A673 (cell line): ENCODE data around the gene CHMP1B. TPM values are rescaled to one million over a fixed set of nuclear protein-coding genes. Genes with fewer than 3 reads are reported as not detected.

ENCODE experiments used
- BruUV-seq: library from RNA; stranded (reverse); fragments of 400-500 nt; replicated peaks from 2 replicates; lab custom pipeline; 2021; lab: Mats Ljungman, UMichigan
- CTCF ChIA-PET: fragments of 300-600 bp; sonication (Branson Sonifier 250); formaldehyde crosslinking; loops from one replicate; lab custom pipeline; 2022; ENCODE audit warnings: antibody characterized with exemption; lab: Charles Lee
- POLR2A ChIA-PET: fragments of 300-600 bp; sonication (Branson Sonifier 250); formaldehyde crosslinking; loops from one replicate; lab custom pipeline; 2022; ENCODE audit warnings: antibody characterized with exemption; ENCODE audit not compliant: low non-redundant PET; lab: Charles Lee
- DNase-seq: peaks from one replicate; pipeline ENCODE4 v3.0.0-alpha.2; 2015; ENCODE audit warnings: low spot score
- H3K27ac ChIP-seq: fragments of 200-600 bp; sonication (generic); 2 replicates; pipeline ENCODE4 v1.5.1; 2016; ENCODE audit warnings: mixed run types, low read depth, mild to moderate bottlenecking, mixed read lengths, antibody characterized with exemption, low read length; ENCODE audit not compliant: poor library complexity, severe bottlenecking
- H3K27me3 ChIP-seq: fragments of 200-600 bp; sonication (generic); replicated peaks from 2 replicates; pipeline ENCODE4 v1.6.1; 2017; ENCODE audit warnings: mixed run types, low read depth, mild to moderate bottlenecking, mixed read lengths, antibody characterized with exemption, low read length; ENCODE audit not compliant: insufficient read depth, poor library complexity
- H3K36me3 ChIP-seq: fragments of 200-600 bp; sonication (generic); 2 replicates; pipeline ENCODE4 v1.6.1; 2016; ENCODE audit warnings: mixed run types, mild to moderate bottlenecking, mixed read lengths, antibody characterized with exemption, low read length; ENCODE audit not compliant: insufficient read depth, poor library complexity, severe bottlenecking
- H3K4me1 ChIP-seq: fragments of 200-600 bp; sonication (generic); 2 replicates; pipeline ENCODE4 v1.6.1; 2017; ENCODE audit warnings: mixed run types, mild to moderate bottlenecking, mixed read lengths, antibody characterized with exemption, low read length; ENCODE audit not compliant: insufficient read depth, poor library complexity, severe bottlenecking
- H3K4me3 ChIP-seq: fragments of 200-600 bp; sonication (generic); 2 replicates; pipeline ENCODE4 v1.5.1; 2016; ENCODE audit warnings: low read depth, mixed run types, mild to moderate bottlenecking, mixed read lengths, low read length; ENCODE audit not compliant: poor library complexity, severe bottlenecking
- H3K9me3 ChIP-seq: fragments of 200-600 bp; sonication (generic); 2 replicates; pipeline ENCODE4 v1.6.1; 2016; ENCODE audit warnings: mixed run types, low read depth, mild to moderate bottlenecking, mixed read lengths, antibody characterized with exemption, low read length; ENCODE audit not compliant: poor library complexity, severe bottlenecking
- CTCF ChIP-seq: fragments of 300-800, 200-600 bp; sonication (generic); conservative IDR thresholded peaks from 2 replicates; pipeline ENCODE4 v1.5.1; 2017; ENCODE audit warnings: low read depth, mild to moderate bottlenecking, antibody characterized with exemption, low read length, moderate library complexity, mixed read lengths
- EZH2 ChIP-seq: fragments of 200-600 bp; sonication (generic); IDR thresholded peaks from 2 replicates; pipeline ENCODE4 v1.6.1; 2017; ENCODE audit warnings: borderline replicate concordance, low read depth, mild to moderate bottlenecking, mixed read lengths, antibody characterized with exemption, low read length; ENCODE audit not compliant: poor library complexity, severe bottlenecking
- intact Hi-C: fragments of 100-400 bp; cut with micrococcal nuclease; formaldehyde crosslinking; loops from one replicate; pipeline ENCODE4 v1.10.0; 2022; ENCODE audit not compliant: unreplicated experiment
- total RNA-seq: library from RNA; stranded (reverse); gene quantifications from 2 replicates; pipeline ENCODE4 v1.2.3, GENCODE V29; 2021

Gene CHMP1B
- total RNA-seq, 1 experiment from 2014 or later: 17.1 TPM

DNA sequence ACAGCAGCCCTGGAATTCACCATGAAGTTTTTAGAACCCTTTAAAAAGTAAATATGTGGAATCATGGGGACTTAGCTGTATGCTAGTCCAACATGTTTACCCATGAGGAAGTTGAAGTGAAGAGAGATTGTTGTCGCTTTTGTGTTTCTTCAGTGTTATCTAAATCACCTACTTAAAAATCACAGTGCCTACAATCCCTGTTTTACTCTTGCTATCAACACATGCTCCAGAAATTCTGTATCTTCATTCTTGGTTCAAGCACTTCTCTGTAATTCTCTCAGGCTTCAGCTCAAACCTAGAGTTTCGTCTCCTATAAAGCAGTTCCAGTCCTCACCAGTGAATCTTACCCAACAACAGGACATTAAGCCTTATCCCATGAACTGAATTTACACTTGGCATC is 30.5 kb upstream of the CHMP1B start:
- CTCF ChIA-PET: no interaction called here
- intact Hi-C loops: no loop called here

DNA sequence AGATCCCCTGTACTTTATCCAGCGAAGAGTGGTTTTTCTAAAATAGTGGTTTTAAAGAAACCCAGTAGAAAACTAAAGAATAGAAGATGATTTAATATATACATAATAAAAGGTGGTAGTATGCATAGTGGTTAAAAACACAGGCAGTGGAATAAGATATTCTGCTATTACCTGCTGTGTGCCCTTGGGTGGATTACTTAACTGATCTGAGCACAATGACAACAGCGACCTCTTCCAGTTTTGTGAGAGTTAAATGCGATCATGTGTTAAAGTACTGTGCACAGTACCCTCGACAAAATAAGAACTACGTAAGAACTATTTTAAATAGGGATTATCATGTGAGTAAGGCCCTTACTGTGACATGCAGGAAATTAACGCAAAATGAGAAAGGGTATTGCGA is 30.0 kb upstream of the CHMP1B start:
- ChIA-PET POLR2A (no interaction called here), CTCF (no interaction called here)
- intact Hi-C loops: no loop called here

More for the DNA sequence above, 30.5 kb upstream of the CHMP1B start:
- no peak for DNase-seq
- no peak overlapping the region for H3K4me3 ChIP-seq
- POLR2A ChIA-PET: no interaction called here
- no peaks in the 10 kb centered on the region for H3K4me1 ChIP-seq
- H3K9me3 ChIP-seq: no peaks in the 10 kb centered on the region
- BruUV-seq: no TSS peak
- peaks cover 22% of the 10 kb centered on the region for H3K27me3 ChIP-seq
- H3K27ac ChIP-seq: no peak overlapping the region
- no peaks in the 10 kb centered on the region for H3K36me3 ChIP-seq
- TF ChIP-seq CTCF (no peak), EZH2 (no peak)

GRCh38 chr18:11821643-11822237 is 29.5 kb upstream of the CHMP1B start:
- ChIA-PET POLR2A (no interaction called here), CTCF (no interaction called here)
- H3K9me3 ChIP-seq: no peaks in the 10 kb centered on the region
- BruUV-seq: no TSS peak
- H3K36me3 ChIP-seq: no peaks in the 10 kb centered on the region
- no peak overlapping the region for H3K27ac ChIP-seq
- TF ChIP-seq CTCF (no peak), EZH2 (no peak)
- H3K27me3 ChIP-seq: peaks cover 22% of the 10 kb centered on the region
- DNase-seq: no peak
- intact Hi-C loops: no loop called here
- no peaks in the 10 kb centered on the region for H3K4me1 ChIP-seq
- H3K4me3 ChIP-seq: no peak overlapping the region

More for the DNA sequence above, 30.0 kb upstream of the CHMP1B start:
- no peaks in the 10 kb centered on the region for H3K4me1 ChIP-seq
- H3K9me3 ChIP-seq: no peaks in the 10 kb centered on the region
- BruUV-seq: no TSS peak
- no peak for TF ChIP-seq EZH2
- no peak for TF ChIP-seq CTCF
- no peak overlapping the region for H3K4me3 ChIP-seq
- H3K27ac ChIP-seq: no peak overlapping the region
- no peaks in the 10 kb centered on the region for H3K36me3 ChIP-seq
- no peak for DNase-seq
- H3K27me3 ChIP-seq: peaks cover 22% of the 10 kb centered on the region
